Esophagus squamous epithelium (tissue), 5 donors: ENCODE data around the gene MAS1. TPM values are rescaled to one million over a fixed set of nuclear protein-coding genes. Genes with fewer than 3 reads are reported as not detected.

Source experiments
- DNase-seq: peaks from one replicate; lab custom pipeline; 2025; lab: John Stamatoyannopoulos, UW
- H3K27ac ChIP-seq, 4 donors: fragments of 200-600 bp; sonication (generic); one replicate each; pipeline ENCODE4 v1.5.1; 2016 to 2019; ENCODE audit warnings: mild to moderate bottlenecking in 1 of 4
- H3K27me3 ChIP-seq, 4 donors: fragments of 200-600 bp; sonication (generic); 1 replicate in 3 of 4; 2 replicates in 1 of 4; pipeline versions ENCODE4 v1.5.1 to v1.6.0; 2017 to 2021; ENCODE audit warnings: antibody characterized with exemption in 1 of 4
- H3K36me3 ChIP-seq, 3 donors: fragments of 200-600 bp; sonication (generic); one replicate each; pipeline ENCODE4 v1.5.1; 2016 to 2019
- H3K4me1 ChIP-seq, 3 donors: fragments of 200-600 bp; sonication (generic); one replicate each; pipeline ENCODE4 v1.5.1; 2017 to 2019
- H3K4me3 ChIP-seq, 4 donors: fragments of 200-600 bp; sonication (generic); 1 replicate in 3 of 4; 2 replicates in 1 of 4; pipeline ENCODE4 v1.5.1; 2016 to 2019; ENCODE audit warnings: mild to moderate bottlenecking in 2 of 4, moderate library complexity in 1 of 4
- H3K9me3 ChIP-seq, 3 donors: fragments of 200-600 bp; sonication (generic); one replicate each; pipeline ENCODE4 v1.5.1; 2016 to 2019
- POLR2A ChIP-seq, 4 donors: fragments of 450-650 bp; IDR thresholded peaks; one replicate each; pipeline ENCODE4 v1.6.1; 2017; ENCODE audit warnings: antibody characterized with exemption in 4 of 4, mild to moderate bottlenecking in 4 of 4, moderate library complexity in 3 of 4
- WGBS, 2 donors: methylation state at CpG; one replicate each; pipeline ENCODE4 v1.1.5; 2018; 5-methylcytosine and 5-hydroxymethylcytosine counted together
- intact Hi-C: fragments of 100-400 bp; cut with DNase I; formaldehyde crosslinking; loops from one replicate; pipeline ENCODE4 v1.15.0; 2022
- total RNA-seq, 4 donors: library from RNA; depleted of rRNA; stranded (reverse); fragments of >200 nt; gene quantifications; one replicate each; pipeline ENCODE4 v1.1.0, GENCODE V29; 2016
- TF ChIP-seq, protein P1 (sequence below), 6 experiments: fragments of 450-650 bp in 4 of 6; fragments of 200-600 bp in 2 of 6; sonication (generic) in 2 of 6; IDR thresholded peaks; one replicate each; pipeline ENCODE4 v1.5.1; 2016 to 2019; ENCODE audit warnings: antibody characterized with exemption in 6 of 6, mild to moderate bottlenecking in 4 of 6, moderate library complexity in 4 of 6
- donor health status: DM: yes; HTN: yes; CAD: no.

The MAS1 gene
- total RNA-seq, 4 donors from 2014 or later: not detected

DNA sequence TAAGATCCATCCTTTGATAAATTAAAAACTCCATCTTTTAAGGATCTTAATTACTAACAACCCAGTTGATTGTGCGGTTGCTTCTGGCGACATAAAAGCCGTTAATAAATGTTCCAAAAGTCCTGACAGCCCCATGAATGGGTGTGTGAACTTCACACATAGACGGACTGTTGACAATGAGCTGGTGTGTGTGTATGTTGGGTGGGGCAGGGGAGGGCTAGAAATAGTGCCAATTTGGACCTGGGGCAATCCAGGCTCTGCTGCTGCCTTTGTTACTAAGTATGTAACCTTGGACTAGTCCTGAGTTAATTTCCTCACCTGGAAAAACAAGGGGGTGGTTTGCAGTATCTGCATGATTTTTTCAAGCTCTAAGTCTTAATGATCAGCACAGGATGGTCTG, 4.2 kb downstream of the MAS1 start:
- no peak for DNase-seq
- Histone ChIP-seq H3K4me1 (peaks cover 0 to 10% (median 0%) of the 10 kb centered on the region in 3 donors), H3K27me3 (peaks cover 0 to 44% (median 1%) of the 10 kb centered on the region in 4 donors), H3K36me3 (no peaks in the 10 kb centered on the region), H3K4me3 (no peak overlapping the region), H3K27ac (no peak overlapping the region), H3K9me3 (no peaks in the 10 kb centered on the region)
- TF ChIP-seq POLR2A (IDR thresholded peaks at IDR 0.05): no peak
- TF ChIP-seq, protein P1, sequence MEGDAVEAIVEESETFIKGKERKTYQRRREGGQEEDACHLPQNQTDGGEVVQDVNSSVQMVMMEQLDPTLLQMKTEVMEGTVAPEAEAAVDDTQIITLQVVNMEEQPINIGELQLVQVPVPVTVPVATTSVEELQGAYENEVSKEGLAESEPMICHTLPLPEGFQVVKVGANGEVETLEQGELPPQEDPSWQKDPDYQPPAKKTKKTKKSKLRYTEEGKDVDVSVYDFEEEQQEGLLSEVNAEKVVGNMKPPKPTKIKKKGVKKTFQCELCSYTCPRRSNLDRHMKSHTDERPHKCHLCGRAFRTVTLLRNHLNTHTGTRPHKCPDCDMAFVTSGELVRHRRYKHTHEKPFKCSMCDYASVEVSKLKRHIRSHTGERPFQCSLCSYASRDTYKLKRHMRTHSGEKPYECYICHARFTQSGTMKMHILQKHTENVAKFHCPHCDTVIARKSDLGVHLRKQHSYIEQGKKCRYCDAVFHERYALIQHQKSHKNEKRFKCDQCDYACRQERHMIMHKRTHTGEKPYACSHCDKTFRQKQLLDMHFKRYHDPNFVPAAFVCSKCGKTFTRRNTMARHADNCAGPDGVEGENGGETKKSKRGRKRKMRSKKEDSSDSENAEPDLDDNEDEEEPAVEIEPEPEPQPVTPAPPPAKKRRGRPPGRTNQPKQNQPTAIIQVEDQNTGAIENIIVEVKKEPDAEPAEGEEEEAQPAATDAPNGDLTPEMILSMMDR (IDR thresholded peaks at IDR 0.05): no peak
- WGBS, 2 donors: 34 to 51% methylated on average over 4 of the region's 4 CpGs
- intact Hi-C loops: no loop called here

DNA sequence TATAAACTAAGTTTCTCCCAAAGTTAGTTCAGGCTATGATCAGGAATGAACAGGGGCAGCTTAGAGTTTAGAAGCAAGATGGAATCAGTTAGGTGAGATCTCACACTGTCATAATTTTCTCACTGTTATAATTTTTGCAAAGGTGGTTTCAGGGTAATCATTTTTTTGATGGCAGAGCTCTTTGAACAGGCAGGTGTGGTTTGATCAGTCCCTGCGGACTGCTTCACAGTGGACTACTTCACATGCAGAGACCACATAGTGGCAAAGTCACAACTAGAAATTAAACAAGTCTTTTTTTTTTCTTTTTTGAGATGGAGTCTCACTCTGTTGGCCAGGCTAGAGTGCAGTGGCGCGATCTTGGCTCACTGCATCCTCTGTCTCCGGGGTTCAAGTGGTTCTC, 6.8 kb downstream of the MAS1 start:
- no peak for DNase-seq
- intact Hi-C loops: no loop called here
- no peak for TF ChIP-seq POLR2A (IDR thresholded peaks at IDR 0.05)
- TF ChIP-seq, protein P1 (IDR thresholded peaks at IDR 0.05): no peak
- Histone ChIP-seq H3K4me3 (no peak overlapping the region), H3K4me1 (peaks cover 0 to 10% (median 0%) of the 10 kb centered on the region in 3 donors), H3K27ac (no peak overlapping the region), H3K36me3 (no peaks in the 10 kb centered on the region), H3K27me3 (peaks cover 0 to 22% (median 0%) of the 10 kb centered on the region in 4 donors), H3K9me3 (no peaks in the 10 kb centered on the region)
- WGBS, 2 donors: 90 to 94% methylated on average over 4 of the region's 4 CpGs

DNA sequence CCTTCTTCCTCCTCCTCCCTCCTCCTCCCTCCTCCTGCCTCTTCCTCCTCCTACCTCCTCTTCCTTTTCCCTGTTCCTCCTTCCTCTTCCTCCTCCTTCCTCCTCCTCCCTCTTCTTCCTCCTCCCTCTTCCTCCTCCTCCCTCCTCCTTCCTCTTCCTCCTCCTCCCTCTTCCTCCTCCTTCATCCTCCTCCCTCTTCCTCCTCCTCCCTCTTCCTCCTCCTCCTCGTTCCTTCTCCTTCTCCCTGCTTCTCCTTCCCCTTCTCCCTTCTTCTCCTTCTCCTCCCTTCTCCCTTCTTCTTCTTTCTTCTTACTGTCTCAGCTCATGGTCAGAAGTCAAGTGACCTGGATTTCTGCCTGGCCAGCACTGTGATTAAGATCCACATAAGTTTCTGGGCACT, 7.7 kb downstream of the MAS1 start:
- TF ChIP-seq, protein P1 (IDR thresholded peaks at IDR 0.05): no peak
- TF ChIP-seq POLR2A (IDR thresholded peaks at IDR 0.05): no peak
- peaks cover 0 to 15% (median 0%) of the 10 kb centered on the region in 4 donors for H3K27me3 ChIP-seq
- H3K27ac ChIP-seq: no peak overlapping the region
- no peak for DNase-seq
- no peak overlapping the region for H3K4me3 ChIP-seq
- 60 to 64% methylated on average over 1 of the region's 1 CpG for WGBS, 2 donors
- no peaks in the 10 kb centered on the region for H3K36me3 ChIP-seq
- no peaks in the 10 kb centered on the region for H3K9me3 ChIP-seq
- peaks cover 0 to 10% (median 0%) of the 10 kb centered on the region in 3 donors for H3K4me1 ChIP-seq
- intact Hi-C loops: no loop called here

DNA sequence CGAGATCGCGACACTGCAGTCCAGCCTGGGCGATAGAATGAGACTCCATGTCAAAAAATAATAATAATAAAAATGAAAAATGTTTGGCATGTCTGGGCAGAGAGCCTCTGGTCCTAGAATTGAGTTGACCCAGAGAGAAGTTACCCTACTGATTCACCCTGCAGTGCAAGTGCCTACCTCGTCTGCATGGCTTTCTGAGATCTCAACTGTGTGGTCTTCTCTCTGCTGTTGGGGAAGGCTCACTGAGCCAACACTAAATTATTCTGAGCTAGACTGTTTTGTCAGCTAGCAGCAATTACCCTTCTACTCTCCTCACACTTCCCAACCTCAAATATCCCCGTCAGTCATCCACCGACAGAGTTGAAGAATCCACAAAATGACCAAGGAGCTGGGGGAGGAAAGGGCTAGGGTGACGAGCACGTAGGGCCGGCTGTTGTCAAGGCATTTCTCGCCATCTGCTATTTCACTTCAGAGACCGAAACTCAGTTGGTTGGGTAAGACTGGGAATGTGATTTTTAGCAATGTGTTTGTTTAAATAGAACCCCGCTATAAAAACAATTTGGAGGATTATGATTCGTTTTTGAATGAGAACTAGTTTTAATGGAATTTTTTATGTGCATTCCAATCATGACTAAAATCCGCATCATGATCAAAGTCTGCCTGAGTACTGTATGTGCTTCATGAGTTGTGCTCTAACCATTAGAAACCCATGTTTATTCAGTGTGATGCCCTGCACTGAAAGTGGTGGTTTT, 9.4 kb downstream of the MAS1 start:
- intact Hi-C loops: no loop called here

DNA sequence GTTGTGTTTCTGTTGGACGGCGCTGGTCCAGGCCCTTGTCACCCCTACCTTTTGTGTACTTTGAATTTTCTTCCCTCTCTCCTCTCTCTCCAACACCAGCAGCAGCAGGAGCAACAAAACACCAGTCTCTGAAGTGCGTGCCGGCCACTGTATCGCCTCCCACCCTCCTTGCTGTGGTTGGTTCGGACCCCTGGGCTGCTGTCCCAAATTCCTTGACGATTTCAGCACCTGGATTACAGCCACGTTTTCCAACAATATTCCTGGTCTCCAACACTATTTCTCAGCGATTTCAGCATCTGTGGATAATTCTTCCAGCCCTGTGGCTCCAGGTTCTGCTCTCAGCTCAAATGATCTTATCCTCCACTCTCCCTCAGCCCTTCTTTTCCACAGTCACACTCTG, 11.8 kb downstream of the MAS1 start:
- Histone ChIP-seq H3K27ac (no peak overlapping the region), H3K4me1 (no peaks in the 10 kb centered on the region), H3K9me3 (no peaks in the 10 kb centered on the region), H3K27me3 (peaks cover 0 to 8% (median 0%) of the 10 kb centered on the region in 4 donors), H3K36me3 (no peaks in the 10 kb centered on the region), H3K4me3 (no peak overlapping the region)
- no peak for DNase-seq
- 79 to 81% methylated on average over 9 of the region's 9 CpGs for whole genome bisulfite sequencing, 2 donors
- TF ChIP-seq, protein P1 (IDR thresholded peaks at IDR 0.05): no peak
- no peak for TF ChIP-seq POLR2A (IDR thresholded peaks at IDR 0.05)
- intact Hi-C loops: no loop called here

More for the DNA sequence above, 9.4 kb downstream of the MAS1 start:
- Histone ChIP-seq H3K27me3 (peaks cover 0 to 8% (median 0%) of the 10 kb centered on the region in 4 donors), H3K36me3 (no peaks in the 10 kb centered on the region), H3K4me1 (peaks cover 0 to 3% (median 0%) of the 10 kb centered on the region in 3 donors), H3K9me3 (no peaks in the 10 kb centered on the region), H3K27ac (no peak overlapping the region), H3K4me3 (no peak overlapping the region)
- TF ChIP-seq POLR2A (IDR thresholded peaks at IDR 0.05): no peak
- TF ChIP-seq, protein P1 (IDR thresholded peaks at IDR 0.05): no peak
- 68 to 75% methylated on average over 15 of the region's 15 CpGs for WGBS, 2 donors
- DNase-seq: no peak
